Thyroid gland (tissue), 4 donors: ENCODE results near the gene TRAK1.

Experiments
- POLR2A ChIP-seq, 2 donors: fragments of 450-650 bp; IDR thresholded peaks; one replicate each; pipeline ENCODE4 v1.6.1; 2017; ENCODE audit warnings: antibody characterized with exemption in 2 of 2, mild to moderate bottlenecking in 2 of 2, moderate library complexity in 1 of 2
- TF ChIP-seq, protein P1 (sequence below), 6 experiments: fragments of 200-600 bp in 3 of 6; fragments of 450-650 bp in 3 of 6; sonication (generic) in 3 of 6; IDR thresholded peaks; one replicate each; pipeline ENCODE4 v1.5.1; 2016 to 2019; ENCODE audit warnings: antibody characterized with exemption in 6 of 6, mild to moderate bottlenecking in 2 of 6, inconsistent platforms in 1 of 6, moderate library complexity in 1 of 6

DNA sequence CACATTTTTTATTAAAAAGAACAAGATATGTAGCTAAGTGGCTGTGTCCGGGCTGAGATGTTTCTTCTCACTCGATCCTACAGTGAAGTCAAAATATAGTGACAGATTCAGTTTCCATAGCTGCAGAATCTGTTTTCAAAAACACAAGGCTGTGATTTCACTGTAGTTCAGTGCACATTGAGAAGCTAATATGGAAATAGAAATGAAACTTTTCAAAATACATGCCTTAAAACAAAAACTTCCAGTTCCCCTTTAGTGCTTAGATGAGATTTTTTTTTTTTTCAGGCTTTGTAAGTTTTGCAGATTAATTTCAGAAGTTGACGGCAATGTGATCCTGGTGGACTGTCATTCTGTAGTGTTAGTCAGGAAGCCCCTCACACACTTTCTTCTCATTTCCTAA, 23.8 kb upstream of the TRAK1 start:
- TF ChIP-seq, protein P1, sequence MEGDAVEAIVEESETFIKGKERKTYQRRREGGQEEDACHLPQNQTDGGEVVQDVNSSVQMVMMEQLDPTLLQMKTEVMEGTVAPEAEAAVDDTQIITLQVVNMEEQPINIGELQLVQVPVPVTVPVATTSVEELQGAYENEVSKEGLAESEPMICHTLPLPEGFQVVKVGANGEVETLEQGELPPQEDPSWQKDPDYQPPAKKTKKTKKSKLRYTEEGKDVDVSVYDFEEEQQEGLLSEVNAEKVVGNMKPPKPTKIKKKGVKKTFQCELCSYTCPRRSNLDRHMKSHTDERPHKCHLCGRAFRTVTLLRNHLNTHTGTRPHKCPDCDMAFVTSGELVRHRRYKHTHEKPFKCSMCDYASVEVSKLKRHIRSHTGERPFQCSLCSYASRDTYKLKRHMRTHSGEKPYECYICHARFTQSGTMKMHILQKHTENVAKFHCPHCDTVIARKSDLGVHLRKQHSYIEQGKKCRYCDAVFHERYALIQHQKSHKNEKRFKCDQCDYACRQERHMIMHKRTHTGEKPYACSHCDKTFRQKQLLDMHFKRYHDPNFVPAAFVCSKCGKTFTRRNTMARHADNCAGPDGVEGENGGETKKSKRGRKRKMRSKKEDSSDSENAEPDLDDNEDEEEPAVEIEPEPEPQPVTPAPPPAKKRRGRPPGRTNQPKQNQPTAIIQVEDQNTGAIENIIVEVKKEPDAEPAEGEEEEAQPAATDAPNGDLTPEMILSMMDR (IDR thresholded peaks at IDR 0.05) = no peak
- TF ChIP-seq POLR2A (IDR thresholded peaks at IDR 0.05) = no peak
